Measurements from ENCODE around the gene ARHGAP35. TPM values are rescaled to one million over a fixed set of nuclear protein-coding genes. Genes with fewer than 3 reads are reported as not detected.

ARHGAP35 gene
- total and polyA plus RNA-seq, 2 donors (not counting 3 experiments of a cell fraction or from before 2014, with no cell fraction given): 25.7 to 51.3 TPM

DNA sequence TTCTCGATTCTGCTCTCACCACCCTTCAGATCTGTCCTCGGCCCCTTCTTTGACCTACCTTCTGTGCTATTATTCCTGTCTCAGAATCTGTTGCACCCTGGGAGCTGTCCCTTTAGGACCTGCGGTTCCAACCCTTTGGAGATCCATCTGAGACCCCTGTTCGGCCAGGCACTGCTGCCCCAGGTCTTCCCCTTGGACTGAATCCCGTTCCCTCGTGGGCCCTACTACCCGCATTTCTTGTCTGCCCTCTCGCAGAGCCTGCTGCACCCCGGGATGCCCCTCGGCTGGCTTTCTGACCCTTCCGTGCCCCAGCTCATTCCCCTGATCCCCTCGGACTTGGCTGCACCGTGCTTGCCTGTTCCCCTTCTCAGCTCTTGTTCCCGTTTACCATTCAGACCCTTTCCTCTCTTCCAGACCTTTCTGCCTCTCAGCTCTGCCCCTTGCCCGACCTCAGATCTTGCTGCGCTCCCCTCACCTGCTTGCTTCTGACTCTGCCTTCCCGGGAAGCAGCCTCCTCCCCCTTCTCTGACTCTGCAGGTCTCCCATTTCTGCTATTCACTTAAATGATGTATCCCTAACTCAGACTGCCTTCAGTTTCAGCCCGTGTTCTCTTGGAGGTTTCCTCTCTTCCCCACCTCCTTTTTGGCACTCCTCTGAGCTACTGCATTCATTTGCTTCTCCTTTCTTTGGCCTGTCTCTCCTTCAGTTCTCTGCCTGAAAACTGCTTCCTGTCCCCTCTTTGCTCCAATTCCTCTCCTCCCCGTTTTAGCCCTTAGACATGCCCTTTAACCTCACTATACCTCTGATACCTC lies 1.1 kb downstream of the ARHGAP35 start:
- no peaks in the 10 kb centered on the region for H3K27me3 ChIP-seq (ENCODE audit: control insufficient read depth in 2 of 2, insufficient read depth in 2 of 2, low read length in 2 of 2)
- H3K79me2 ChIP-seq (ENCODE audit: control insufficient read depth, insufficient read depth, low read length): peaks cover 55% of the 10 kb centered on the region
- H3K9me3 ChIP-seq (replicated peaks; ENCODE audit: control insufficient read depth, insufficient read depth, low read length): no peaks in the 10 kb centered on the region
- H3K4me2 ChIP-seq (ENCODE audit: insufficient read depth, low read length): peak overlapping the region; percentile 64
- H4K20me1 ChIP-seq (replicated peaks; ENCODE audit: control insufficient read depth, extremely low read depth, insufficient read depth, low read length): no peaks in the 10 kb centered on the region
- no peak overlapping the region for H3K27ac ChIP-seq (ENCODE audit: insufficient read depth, low read depth, low read length)
- DNase-seq (ENCODE audit: low read depth, low spot score): peak; percentile 33
- peak; percentile 59 for FAIRE-seq
- dilution Hi-C loops (cut with MboI; ENCODE audit: extremely low pct_ligation_motif_present, low sequenced_read_pairs): no loop called here
- no peak overlapping the region for H2AFZ ChIP-seq (ENCODE audit: low read depth, low read length)
- intact Hi-C loops (cut with micrococcal nuclease): loop anchor here (2.0 to 5.0 kb wide), 4 partner anchors 13 to 270 kb away; partner anchors contain the start of genes SAE1 and ZC3H4
- peak overlapping the region; percentile 71 to 81 (median 78) for H3K4me3 ChIP-seq (replicated peaks in 1 of 3; ENCODE audit: insufficient read depth in 1 of 3, low read depth in 1 of 3, low read length in 3 of 3)
- no peaks in the 10 kb centered on the region for H3K9me1 ChIP-seq (replicated peaks; ENCODE audit: control insufficient read depth, extremely low read depth, insufficient read depth, low read length)
- ChIA-PET CTCF (interaction anchor here (0.9 to 3.8 kb wide), 5 partner anchors 12 to 129 kb away, joined by 3 to 33 read pairs (median 19); no protein-coding TSS in a partner anchor), POLR2A (interaction anchor here (0.7 kb wide), 1 partner anchor 115 kb away, joined by 3 read pairs; no protein-coding TSS in a partner anchor)
- BruUV-seq (replicated peaks): no TSS peak
- H3K4me1 ChIP-seq (ENCODE audit: control insufficient read depth, extremely low read depth, insufficient read depth, low read length): peaks cover 35% of the 10 kb centered on the region
- H3K36me3 ChIP-seq (ENCODE audit: control insufficient read depth in 2 of 2, extremely low read depth in 1 of 2, insufficient read depth in 2 of 2, low read length in 2 of 2): no peaks in the 10 kb centered on the region
- TF ChIP-seq JUN (IDR thresholded peaks at IDR 0.05; ENCODE audit: borderline replicate concordance, insufficient read depth, insufficient read length, low read depth): no peak
- no peak for TF ChIP-seq POLR2A (IDR thresholded peaks at IDR 0.05; ENCODE audit: low read depth, low read length)
- TF ChIP-seq MYC (IDR thresholded peaks at IDR 0.05; ENCODE audit: low read depth, low read length): no peak
- no peak for TF ChIP-seq FOS (IDR thresholded peaks at IDR 0.05; ENCODE audit: borderline replicate concordance, insufficient read depth, low read length)
- TF ChIP-seq, protein P1, sequence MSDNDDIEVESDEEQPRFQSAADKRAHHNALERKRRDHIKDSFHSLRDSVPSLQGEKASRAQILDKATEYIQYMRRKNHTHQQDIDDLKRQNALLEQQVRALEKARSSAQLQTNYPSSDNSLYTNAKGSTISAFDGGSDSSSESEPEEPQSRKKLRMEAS (IDR thresholded peaks at IDR 0.05; ENCODE audit: insufficient read depth, insufficient read length): no peak
- TF ChIP-seq, protein P2, sequence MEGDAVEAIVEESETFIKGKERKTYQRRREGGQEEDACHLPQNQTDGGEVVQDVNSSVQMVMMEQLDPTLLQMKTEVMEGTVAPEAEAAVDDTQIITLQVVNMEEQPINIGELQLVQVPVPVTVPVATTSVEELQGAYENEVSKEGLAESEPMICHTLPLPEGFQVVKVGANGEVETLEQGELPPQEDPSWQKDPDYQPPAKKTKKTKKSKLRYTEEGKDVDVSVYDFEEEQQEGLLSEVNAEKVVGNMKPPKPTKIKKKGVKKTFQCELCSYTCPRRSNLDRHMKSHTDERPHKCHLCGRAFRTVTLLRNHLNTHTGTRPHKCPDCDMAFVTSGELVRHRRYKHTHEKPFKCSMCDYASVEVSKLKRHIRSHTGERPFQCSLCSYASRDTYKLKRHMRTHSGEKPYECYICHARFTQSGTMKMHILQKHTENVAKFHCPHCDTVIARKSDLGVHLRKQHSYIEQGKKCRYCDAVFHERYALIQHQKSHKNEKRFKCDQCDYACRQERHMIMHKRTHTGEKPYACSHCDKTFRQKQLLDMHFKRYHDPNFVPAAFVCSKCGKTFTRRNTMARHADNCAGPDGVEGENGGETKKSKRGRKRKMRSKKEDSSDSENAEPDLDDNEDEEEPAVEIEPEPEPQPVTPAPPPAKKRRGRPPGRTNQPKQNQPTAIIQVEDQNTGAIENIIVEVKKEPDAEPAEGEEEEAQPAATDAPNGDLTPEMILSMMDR (IDR thresholded peaks at IDR 0.05; ENCODE audit: extremely low read depth in 1 of 2, insufficient read depth in 1 of 2, low read depth in 1 of 2, low read length in 2 of 2): no peak
- TF ChIP-seq EZH2 (IDR thresholded peaks at IDR 0.05; ENCODE audit: borderline replicate concordance, low read depth, low read length, severe bottlenecking): no peak
- TF ChIP-seq GATA2 (IDR thresholded peaks at IDR 0.05; ENCODE audit: insufficient read depth, insufficient read length, low read depth, low read length): no peak
- TF ChIP-seq POLR2AphosphoS5 (IDR thresholded peaks at IDR 0.05; ENCODE audit: insufficient read depth, low read depth, low read length): no peak
- peak overlapping the region; percentile 63 for H3K9ac ChIP-seq (replicated peaks; ENCODE audit: extremely low read depth, insufficient read depth, low read length)
